ENCODE results near the gene AURKAIP1. TPM values are rescaled to one million over a fixed set of nuclear protein-coding genes. Genes with fewer than 3 reads are reported as not detected.

AURKAIP1 gene
- total and polyA plus RNA-seq, 9 of the 15 experiments (the other 6 are each of a cell fraction or from before 2014, with no cell fraction given): 7.8 to 478 (median 92.0) TPM

DNA sequence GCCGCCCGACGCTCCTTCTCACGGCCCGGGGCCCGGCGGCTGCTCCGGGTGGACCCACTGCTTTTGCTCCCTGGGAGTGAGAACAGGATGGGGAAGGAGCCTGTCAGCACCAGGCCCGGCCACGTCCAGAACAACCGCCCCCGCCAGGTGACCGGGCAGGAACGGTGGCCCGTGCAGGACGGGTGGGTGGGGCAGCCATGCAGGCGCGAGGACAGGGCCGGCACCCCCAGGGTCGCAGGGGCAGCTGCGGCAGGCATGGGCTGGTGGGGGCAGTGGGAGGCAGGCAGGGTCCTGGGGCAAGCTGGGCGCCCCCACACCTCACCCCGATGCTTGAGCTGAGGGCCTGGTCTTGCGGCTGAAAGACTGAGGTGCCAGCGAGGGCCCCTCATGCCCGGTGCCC lies 38.6 kb downstream of the AURKAIP1 start:
- no TSS peak for BruUV-seq (replicated peaks)
- 93% methylated on average over 23 of the region's 26 CpGs for WGBS (ENCODE audit: insufficient coverage, low coverage, missing lambda C conversion rate)
- POLR2A ChIA-PET: interaction anchor here (0.6 to 2.1 kb wide), 5 partner anchors 8 to 89 kb away, joined by 3 to 7 read pairs (median 4); no protein-coding TSS in a partner anchor

More for the DNA sequence above, 38.6 kb downstream of the AURKAIP1 start:
- TF ChIP-seq RBFOX2 (IDR thresholded peaks at IDR 0.05; ENCODE audit: low read depth, low read length): peak; percentile 12; the same call in 1 of the 2 replicates
- TF ChIP-seq MAFF (IDR thresholded peaks at IDR 0.05; ENCODE audit: low read length): no peak
- TF ChIP-seq RCOR1 (IDR thresholded peaks at IDR 0.05; ENCODE audit: borderline replicate concordance in 1 of 2, low read depth in 2 of 2, low read length in 2 of 2): no peak
- no peak for TF ChIP-seq BDP1 (IDR thresholded peaks at IDR 0.05; ENCODE audit: insufficient read depth, insufficient read length)
- TF ChIP-seq ZNF75A (CRISPR knock-in tag; IDR thresholded peaks at IDR 0.05): no peak
- TF ChIP-seq CBFB (CRISPR knock-in tag; IDR thresholded peaks at IDR 0.05): no peak
- no peak for TF ChIP-seq COPS2 (conservative IDR thresholded peaks at IDR 0.05)
- TF ChIP-seq FOXP1 (CRISPR knock-in tag; IDR thresholded peaks at IDR 0.05): no peak
- no peak for TF ChIP-seq SREBF2 (CRISPR knock-in tag; IDR thresholded peaks at IDR 0.05)
- TF ChIP-seq GATA2 (CRISPR knock-in tag; IDR thresholded peaks at IDR 0.05): no peak
- TF ChIP-seq, protein P1, sequence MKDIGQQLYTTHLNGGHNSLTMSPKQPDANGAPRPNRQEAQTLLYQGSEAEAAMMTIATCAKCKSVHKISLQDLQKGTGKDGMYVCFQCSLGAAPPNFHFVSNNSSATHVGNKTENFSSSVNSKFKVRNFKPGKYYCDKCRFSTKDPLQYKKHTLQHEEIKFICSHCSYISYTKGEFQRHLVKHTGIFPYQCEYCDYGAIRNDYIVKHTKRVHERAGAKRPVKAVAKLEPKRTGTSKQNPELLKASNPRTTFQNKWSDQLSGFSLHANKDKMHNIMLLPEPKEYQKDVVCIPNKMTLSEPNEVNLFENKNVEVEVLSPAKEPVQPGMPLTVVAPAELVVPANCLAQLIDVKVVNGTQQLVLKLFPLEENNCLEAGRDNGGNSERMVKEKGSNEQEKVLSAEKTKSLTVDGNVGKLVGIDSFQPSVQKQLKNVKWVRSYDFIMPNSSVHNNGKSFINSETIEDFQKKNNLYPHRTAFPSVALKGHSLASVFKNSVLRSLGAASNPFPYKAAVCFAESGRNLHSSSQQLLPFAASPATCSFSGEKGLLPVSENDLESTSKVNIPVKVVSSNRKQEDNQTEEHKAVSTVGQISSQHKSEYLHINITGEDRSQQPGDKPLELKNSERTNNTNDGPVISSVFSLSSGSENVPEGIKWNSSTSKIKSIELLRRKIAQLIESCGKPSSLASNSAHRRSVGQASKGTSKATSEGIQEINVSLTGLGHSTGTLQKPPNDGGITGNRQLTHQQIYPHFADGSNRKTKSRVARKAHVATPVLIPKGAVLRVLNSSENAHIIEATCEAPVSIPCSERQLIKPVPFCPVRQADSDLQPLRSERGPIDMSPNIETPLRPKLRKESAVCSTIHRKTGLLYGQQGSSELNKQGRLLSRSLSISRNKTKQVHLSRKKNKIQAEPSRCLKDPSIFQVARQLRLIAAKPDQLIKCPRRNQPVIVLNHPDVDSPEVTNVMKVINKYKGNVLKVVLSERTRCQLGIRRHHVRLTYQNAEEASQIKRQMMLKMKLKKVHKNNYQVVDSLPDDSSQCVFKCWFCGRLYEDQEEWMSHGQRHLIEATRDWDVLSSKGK (CRISPR knock-in tag; IDR thresholded peaks at IDR 0.05): no peak
- no peak for TF ChIP-seq GTF2E2 (tag; IDR thresholded peaks at IDR 0.05)
- TF ChIP-seq, protein P2, sequence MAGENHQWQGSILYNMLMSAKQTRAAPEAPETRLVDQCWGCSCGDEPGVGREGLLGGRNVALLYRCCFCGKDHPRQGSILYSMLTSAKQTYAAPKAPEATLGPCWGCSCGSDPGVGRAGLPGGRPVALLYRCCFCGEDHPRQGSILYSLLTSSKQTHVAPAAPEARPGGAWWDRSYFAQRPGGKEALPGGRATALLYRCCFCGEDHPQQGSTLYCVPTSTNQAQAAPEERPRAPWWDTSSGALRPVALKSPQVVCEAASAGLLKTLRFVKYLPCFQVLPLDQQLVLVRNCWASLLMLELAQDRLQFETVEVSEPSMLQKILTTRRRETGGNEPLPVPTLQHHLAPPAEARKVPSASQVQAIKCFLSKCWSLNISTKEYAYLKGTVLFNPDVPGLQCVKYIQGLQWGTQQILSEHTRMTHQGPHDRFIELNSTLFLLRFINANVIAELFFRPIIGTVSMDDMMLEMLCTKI (IDR thresholded peaks at IDR 0.05; ENCODE audit: partially characterized antibody): no peak
- no peak for TF ChIP-seq ZKSCAN8 (CRISPR knock-in tag; IDR thresholded peaks at IDR 0.05)
- no peak for TF ChIP-seq ZNF263 (CRISPR knock-in tag; IDR thresholded peaks at IDR 0.05; ENCODE audit: borderline replicate concordance)
- TF ChIP-seq, protein P3, sequence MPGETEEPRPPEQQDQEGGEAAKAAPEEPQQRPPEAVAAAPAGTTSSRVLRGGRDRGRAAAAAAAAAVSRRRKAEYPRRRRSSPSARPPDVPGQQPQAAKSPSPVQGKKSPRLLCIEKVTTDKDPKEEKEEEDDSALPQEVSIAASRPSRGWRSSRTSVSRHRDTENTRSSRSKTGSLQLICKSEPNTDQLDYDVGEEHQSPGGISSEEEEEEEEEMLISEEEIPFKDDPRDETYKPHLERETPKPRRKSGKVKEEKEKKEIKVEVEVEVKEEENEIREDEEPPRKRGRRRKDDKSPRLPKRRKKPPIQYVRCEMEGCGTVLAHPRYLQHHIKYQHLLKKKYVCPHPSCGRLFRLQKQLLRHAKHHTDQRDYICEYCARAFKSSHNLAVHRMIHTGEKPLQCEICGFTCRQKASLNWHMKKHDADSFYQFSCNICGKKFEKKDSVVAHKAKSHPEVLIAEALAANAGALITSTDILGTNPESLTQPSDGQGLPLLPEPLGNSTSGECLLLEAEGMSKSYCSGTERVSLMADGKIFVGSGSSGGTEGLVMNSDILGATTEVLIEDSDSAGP (CRISPR knock-in tag; IDR thresholded peaks at IDR 0.05): no peak
- TF ChIP-seq SLC30A9 (CRISPR knock-in tag; IDR thresholded peaks at IDR 0.05): no peak
- TF ChIP-seq POLR2G (IDR thresholded peaks at IDR 0.05; ENCODE audit: low read depth, low read length): peak; percentile 53; the same call in 1 of the 2 replicates
- H4K20me1 ChIP-seq (replicated peaks; ENCODE audit: control insufficient read depth, insufficient read depth, low read length): peaks cover 26% of the 10 kb centered on the region; the same call in 1 of the 2 replicates
- H3K9me1 ChIP-seq (ENCODE audit: control insufficient read depth, insufficient read depth, low read length): peaks cover 7% of the 10 kb centered on the region
- H3K36me3 ChIP-seq (ENCODE audit: control insufficient read depth, insufficient read depth, low read length): peaks cover 69% of the 10 kb centered on the region; the same call in 2 of the 3 replicates
- no peak overlapping the region for H2AFZ ChIP-seq (ENCODE audit: low read depth, low read length)
- H3K27me3 ChIP-seq (ENCODE audit: control insufficient read depth in 2 of 2, insufficient read depth in 2 of 2, low read length in 2 of 2): no peaks in the 10 kb centered on the region
- ATAC-seq: no peak
- intact Hi-C loops (cut with micrococcal nuclease): no loop called here
- no peak overlapping the region for H3K9ac ChIP-seq (ENCODE audit: insufficient read depth in 1 of 2, low read depth in 2 of 2, low read length in 2 of 2)
- no peak overlapping the region for H3K4me3 ChIP-seq
- FAIRE-seq: no peak
- peaks cover 0 to 85% of the 10 kb centered on the region in 2 experiments; a peak in 2 of 5 replicates for H3K4me1 ChIP-seq (replicated peaks in 1 of 2; ENCODE audit: control insufficient read depth in 2 of 2, insufficient read depth in 2 of 2, low read length in 2 of 2)
- H3K9me3 ChIP-seq (replicated peaks; ENCODE audit: control insufficient read depth, insufficient read depth, low read depth, low read length): peaks cover 2% of the 10 kb centered on the region; the same call in 1 of the 2 replicates
- no peak overlapping the region for H3K27ac ChIP-seq (ENCODE audit: extremely low read depth, low read depth, low read length)
- CTCF ChIA-PET (ENCODE audit: low intra/inter-chr PET ratio): no interaction called here
- peaks cover 2% of the 10 kb centered on the region; the same call in 1 of the 3 replicates for H3K79me2 ChIP-seq (ENCODE audit: control insufficient read depth, insufficient read depth, low read length)
- DNase-seq (ENCODE audit: extremely low read depth in 1 of 4, low spot score in 3 of 4): no peak
- no peak overlapping the region for H3K4me2 ChIP-seq (ENCODE audit: insufficient read depth, low read length)
- in situ Hi-C loops (cut with MboI): no loop called here

All from K562 (cell line).